Iris pigment epithelial cell (primary cell): ENCODE results near the gene SETBP1.

ENCODE experiments used
- DNase-seq: peaks from one replicate; pipeline ENCODE4 v3.0.0-alpha.2; 2011; ENCODE audit warnings: low read depth

SETBP1 gene

DNA sequence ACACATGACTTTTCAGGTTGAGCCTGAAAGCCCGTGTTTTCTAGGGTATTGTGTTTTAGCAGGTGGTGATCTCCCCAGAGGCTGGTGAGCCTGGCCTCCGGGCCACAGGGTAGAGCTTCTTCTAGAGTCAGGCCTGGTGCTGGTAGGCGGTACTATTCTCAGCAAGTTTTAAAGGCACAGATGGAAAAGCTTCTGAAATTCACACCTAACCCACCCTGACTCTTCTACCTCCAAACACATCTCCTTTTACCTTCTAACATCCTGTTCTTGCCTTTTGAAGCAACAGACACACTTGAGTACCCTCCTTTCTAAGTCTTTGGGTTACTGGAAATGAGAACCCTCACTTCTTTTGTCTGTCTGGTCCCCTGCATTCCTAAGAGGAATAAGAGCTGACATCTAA, 191.1 kb downstream of the SETBP1 start:
- DNase-seq = no peak

DNA sequence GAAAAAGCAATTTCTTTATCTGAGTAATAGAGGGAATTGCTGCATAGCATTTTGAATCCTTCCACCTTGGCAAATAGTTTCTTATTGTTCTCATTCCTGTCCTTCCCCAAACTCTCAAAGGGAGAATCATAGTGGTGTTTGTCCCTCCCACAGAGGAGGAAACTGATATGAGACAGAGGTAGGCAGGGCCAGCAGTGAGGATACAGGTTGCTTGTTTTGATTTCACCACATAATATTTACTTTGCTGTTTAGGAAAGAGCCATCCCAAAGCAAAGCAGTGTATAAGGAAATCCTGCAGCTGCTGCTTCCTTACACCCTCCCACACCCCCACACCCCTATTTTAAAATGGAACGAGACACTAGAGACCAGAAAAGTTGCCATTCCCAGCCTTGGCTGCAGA, 195.3 kb downstream of the SETBP1 start:
- no peak for DNase-seq

DNA sequence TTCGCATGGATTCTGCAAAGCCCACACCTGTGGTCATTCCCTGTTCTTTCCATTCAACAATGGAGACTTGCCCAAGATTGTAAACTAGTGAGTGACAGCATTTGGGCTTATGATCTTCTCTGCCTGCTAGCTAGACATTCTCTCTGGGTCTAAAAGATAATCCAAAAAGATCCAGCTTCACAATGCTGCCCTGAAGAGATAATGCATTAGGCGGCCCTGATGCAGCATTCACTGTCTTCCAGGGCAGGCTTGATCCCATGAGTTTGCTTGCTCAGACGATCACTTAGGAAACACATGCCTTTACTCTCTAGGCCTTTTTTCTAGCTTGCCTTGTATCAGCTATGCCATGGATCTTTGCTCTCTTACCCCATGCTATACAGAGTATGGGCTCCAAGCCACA, 196.1 kb downstream of the SETBP1 start:
- no peak for DNase-seq

DNA sequence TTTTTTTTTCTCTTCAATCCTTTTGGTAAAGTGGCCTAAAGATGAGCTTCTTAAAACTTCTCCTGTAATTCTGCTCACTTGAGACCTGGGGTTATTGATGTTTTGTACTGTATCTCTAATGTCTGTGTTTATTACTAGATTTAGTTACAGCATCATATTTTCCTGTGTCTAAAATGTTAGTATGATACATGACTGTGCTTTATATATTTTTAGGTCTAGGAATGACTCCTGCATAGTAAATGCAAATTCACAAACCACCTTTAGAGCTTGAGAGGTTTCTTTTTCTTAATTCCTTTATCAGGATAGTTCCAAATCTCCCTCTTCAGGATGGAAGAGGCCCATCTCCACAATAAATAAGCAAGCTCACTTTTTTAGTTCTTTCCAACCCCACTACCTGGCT, 197.6 kb downstream of the SETBP1 start:
- no peak for DNase-seq

DNA sequence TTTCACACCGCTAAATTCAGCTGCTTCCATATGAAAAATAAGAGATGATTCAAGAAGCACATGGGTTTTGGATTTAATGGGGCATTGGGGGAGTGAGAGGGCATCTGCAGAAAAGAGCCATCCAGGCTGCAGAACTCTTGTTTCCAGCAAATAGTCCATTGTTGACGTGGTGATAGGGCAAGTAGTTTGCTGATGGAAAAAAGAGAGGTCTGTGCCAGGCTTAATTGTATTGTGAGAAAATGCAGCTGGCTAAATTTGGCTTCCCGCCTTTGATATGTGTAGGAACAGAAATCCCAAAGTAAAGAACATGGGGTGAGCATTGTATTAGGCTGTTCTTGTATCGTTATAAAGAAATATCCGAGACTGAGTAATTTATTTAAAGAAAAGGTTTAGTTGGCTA, 199.5 kb downstream of the SETBP1 start:
- DNase-seq = no peak

DNA sequence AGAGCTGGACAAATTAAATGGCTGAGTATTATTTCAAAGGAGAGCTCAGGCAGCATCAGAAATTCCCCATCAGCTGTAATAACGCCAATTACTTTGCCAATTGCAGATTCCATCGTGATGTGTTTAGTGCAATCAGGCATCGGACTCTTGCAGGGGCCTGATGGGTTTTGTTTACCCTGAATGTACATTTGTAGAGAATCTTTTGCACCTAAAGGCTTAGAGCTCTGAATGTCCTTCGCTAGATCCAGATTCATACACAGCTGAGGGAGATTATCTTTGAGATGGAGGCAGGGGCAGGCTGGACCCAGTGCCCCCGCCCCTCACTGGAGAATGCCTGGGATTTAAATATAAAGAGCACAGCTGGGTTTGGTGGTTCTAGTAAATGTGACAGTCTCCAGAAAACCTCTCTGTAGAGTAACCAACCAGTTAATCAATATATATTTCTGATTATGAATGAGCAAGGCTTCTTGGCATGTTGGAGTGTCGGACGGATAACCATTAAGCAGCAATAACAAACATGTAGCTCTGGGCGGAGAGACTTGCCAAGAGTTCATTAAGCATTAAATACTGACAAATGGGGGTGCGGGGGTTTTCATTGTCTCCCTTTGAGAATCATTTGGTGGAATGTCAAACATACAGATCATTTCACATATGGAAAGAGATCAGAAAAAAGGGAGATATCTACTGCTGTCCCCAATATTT, 200.9 kb downstream of the SETBP1 start:
- no peak for DNase-seq

DNA sequence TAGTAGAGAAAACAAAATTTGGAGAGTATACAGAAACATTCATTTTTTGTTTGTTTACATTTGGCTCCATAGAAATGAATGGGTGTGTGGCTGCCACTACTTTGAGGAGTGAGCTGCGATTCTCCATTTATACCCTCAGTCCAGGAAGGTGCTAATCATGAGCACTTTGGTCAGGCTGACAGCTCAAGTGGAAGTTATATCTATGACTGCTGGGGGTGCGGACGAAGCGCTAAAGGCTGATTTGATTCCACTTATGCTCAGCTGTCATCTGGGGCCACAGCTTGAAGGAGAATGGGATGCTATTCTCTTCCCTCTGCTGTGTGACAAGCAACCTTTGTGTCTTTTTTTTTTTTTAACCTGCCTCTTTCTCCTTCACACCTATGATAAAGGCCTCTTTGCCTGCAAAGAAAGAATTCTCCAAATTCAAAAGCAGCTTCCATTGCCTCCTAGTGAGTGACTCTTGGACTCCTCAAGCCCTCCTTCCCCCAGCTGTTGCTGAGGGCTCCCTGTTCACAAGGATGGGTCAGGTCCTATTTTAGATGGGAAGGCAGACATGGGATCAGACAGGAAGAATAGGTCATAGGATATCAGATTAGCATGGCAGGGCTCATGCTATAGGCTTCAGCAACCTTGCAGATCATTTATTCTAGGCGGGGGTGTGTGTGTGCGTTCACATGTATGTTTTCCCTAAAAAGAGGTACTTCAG, 201.6 kb downstream of the SETBP1 start:
- no peak for DNase-seq

DNA sequence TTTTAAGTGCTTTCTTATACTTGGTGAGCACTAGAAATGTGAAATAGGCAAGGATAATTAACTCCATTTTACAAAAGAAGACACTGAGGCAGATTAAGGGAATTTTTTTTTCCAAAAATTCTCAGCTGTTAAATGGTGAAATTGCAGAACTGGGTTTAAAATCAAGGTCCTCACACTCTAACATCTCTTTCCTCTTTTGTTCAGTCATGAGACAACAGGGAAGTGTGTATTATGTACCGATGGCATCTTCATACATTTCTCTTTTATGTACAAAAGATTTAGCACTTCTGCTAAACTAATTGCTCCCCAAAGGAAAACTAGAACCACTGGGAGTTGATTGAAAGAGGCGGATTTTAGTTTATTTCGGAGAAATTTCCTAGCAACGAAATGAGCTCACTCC, 203.0 kb downstream of the SETBP1 start:
- DNase-seq = no peak

DNA sequence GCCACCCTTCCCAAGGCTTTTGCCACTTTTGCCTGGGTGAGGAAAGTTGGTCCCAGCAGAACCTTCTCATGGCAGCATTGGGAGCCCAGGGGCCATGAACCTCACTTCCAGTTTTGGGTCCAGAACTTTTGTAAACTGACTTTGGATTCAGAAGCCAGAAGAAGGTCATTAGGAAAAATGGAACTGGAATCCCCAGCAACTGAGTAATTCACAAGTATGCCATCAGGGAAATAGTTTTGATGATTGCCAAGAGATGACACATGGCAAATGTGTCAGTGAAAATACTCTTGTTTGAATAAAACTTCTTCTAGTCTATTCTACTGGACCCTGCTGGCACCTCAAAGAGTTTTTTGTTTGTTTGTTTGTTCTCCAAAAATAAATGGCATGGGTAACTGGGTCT, 203.7 kb downstream of the SETBP1 start:
- no peak for DNase-seq

DNA sequence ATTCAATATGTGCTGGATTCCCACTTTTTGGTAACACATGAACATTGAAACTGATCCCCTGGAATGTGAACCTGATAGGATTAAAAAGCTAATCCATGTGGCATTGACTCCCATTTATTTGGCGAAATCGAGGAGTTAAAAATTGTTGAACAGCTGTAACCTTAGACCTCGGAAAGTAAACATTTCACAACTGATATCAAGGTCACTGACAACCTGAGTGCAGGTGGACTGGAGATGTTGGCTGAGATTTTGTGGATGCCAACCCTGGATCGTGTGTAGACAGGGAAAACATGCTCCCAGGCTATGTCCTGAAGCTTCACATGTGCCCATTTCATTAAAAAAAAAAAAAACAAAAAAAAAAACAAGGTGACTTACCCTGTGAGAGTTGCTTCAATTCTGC, 204.8 kb downstream of the SETBP1 start:
- DNase-seq = no peak

DNA sequence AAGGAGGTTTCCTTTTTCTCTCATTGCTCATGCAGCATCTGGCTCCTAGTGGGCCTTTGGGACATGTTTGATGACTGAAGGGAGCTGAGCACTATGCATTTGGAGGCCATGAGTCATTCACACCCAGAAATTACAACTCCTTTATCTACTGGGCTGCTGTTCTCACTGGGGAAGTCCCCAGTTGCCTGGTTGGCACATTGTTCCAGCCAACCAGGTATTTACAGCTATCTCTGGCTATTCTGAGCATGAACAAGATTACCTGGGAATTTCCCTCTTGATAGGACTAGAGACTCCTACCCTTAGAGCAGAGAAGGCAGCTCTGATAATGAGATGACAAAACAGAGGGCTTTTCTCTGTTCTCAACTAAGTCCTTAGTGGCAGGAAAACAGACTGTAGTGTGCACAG, 206.5 kb downstream of the SETBP1 start:
- DNase-seq = peak; percentile 34

DNA sequence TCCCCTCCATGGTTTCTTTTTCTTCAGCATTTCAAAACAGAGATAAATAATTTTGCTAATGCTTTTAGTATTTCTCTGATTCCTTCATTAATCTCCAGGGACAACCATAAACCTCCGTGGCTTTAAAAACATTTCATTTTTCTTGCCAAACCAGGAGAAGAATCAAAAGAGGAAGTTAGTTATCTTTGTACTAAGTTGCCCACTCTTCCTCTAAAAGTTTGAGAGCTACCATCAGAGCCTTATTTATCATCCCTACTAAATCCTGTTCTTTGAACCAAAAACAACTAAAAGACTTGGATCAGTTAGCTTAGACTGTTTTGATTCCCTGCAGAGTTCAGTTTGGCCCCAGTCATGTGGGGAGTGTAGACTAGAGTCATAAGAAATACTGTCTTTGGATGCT, 208.4 kb downstream of the SETBP1 start:
- no peak for DNase-seq

DNA sequence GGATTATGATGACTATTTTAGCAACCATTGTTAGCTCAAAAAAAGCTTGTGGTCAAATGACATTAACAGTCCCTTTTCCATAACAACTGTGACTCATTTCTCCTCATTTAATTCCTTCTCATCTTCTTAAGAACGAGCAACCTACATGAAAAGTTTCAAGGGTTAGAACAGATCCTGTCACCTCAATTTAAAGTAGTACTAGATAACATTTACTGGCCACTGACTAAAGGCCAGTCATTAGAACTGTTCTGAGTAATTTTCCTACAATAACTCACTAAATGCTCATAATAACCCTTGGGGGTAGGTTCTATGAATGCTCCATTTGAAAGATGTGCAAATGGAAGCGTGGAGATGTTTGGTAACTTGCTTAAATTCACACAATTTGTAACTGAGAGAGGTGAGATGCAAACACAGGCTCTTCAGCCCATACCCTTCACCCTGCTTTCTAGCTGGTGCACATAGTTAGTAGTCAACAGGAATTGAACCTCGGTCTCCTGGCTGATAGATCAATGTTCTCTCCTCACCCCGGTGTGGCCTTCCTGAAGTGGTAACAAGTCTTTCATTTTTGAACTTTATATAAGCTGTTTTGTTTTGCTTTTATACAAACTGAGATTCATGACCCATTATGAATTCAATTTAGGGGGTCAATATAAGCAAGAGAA, 212.5 kb downstream of the SETBP1 start:
- no peak for DNase-seq

DNA sequence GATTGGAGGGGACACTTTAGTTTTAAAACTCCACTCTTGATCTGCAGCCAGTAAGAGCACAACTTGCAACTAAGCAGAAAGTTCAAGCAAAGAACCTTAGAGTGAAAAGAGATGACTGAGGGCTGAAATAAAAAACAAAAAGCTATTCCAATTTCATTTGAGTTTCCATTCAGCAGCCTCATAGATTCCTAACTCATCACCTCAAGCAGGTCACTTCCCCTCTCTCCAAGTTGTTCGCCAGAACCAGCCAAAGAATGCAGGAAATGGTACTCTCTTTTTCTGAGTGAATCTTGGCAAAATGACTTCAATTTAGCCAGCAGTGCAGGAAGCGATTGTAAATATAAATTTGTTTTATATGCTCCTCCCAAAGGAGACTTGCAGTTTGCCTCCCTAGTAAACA, 213.3 kb downstream of the SETBP1 start:
- DNase-seq = no peak

DNA sequence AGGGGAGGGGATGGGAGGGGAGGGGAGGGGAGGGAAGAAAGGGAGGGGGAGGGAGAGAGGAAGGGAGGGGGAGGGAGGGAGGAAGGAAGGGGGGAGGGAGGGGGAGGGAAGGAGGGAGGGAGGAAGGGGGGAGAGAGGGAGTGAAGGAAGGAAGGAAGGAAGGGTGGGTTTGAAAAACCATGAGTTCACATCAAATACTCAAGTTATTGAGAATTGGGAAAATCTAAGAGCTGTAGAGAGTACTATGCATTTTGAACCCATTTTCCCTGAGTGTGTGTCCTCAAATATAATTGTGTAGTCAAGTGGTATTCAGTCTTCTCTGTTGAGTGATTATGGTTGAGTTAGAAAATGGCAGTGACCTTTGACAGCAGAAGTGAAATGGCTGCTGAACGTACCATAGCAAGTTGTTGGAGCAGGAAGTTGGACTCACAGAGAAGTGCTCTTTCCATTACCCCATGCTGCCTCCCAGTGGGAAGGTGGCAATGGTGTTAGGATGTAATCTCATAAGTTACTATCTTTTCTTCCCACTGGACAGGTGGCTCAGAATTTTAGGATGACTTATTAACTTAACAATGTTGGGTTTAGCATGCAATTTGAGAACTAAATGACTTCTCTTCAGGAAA, 214.6 kb downstream of the SETBP1 start:
- DNase-seq = peak; percentile 47

DNA sequence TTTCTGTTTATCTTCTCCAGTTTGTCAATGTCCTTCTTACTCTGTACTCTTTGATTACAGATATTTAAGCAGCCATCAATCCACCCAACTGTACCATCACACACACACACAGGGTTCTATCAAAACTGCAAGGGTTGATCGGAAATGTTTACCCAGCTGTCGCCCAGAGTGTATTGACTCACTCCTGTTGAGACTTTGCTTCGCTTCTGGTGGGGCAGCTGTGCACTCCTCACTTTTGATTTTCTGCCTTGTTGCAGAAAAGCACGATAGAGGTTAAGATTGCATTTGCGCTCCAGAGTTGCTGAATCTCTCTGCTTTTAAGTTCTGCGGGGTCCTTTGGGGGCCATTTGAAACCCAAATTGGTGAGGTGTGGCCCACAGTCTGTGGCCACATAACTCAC, 216.2 kb downstream of the SETBP1 start:
- DNase-seq = no peak

DNA sequence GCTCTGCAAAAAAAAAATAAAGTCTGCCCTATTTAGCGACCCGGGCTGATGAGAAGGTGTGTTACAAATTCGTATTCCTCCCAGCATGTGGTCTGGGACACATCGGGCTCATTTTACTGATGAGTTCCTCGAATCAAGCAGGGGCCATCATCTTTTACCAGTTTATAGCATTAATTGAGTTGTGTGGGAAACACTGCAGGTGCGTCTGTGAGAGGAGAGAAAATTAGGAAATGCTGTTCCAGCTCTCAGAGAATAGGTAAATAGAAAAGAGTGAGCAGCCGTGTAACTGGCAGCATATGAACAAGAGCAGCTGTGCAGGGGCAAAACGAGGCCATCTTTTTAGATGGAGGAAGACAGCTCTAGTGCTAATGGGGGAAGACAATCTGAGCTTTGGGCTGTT, 216.7 kb downstream of the SETBP1 start:
- DNase-seq = no peak

DNA sequence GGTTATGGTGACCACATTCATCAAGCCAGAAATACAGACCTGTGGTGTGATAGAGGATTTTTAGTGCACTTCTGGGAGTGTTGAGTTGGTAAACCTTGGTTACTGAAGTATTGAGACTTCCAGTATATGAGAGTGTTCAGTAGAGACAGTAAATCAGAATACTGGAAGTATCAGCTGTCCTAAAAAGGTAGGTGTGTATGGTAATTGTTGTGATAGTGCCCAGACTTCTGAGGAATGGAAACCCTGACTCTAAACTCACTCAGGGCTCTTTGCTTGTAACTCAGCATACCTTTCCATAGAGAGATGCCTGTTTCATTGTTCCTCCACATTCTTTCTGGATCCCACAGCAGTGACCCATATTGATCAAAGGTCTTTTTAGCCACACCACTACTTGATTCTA, 217.1 kb downstream of the SETBP1 start:
- no peak for DNase-seq

DNA sequence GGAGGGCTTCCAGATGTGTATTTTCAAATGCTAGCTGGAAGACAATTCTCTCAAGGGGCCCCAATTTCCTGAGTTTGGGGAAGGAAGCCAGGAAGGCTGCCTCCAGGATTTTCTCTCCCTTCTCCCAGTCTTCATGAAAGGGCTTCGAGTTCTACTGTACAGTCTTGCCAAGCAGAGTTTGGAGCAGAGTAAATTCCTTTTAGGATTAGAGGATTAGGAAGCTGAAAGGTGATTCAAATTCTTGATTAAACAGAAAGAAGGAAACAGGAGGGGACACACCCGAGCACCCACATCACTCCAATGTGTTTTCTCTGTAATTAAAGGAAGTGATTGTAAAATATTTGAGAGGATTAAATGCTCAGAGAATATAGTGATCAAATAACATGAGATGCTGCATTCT, 217.8 kb downstream of the SETBP1 start:
- DNase-seq = no peak

DNA sequence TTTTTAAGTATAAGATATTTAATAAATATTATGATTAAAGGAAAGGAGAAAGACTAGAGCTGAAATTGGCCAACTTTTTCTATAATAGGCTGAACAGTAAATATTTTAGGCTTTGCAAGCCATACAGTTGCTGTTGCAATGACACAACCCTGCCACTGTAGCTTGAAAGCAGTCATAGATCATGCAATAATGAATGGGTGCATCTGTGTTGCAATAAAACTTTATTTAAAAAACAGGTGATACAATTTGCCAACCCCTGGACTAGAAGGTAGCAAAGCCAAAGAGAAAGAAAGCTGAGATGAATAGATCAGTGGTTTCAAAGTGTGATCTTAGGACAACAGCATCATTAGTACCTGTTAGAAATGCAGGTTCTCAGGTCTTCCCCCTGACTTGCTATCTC, 219.1 kb downstream of the SETBP1 start:
- no peak for DNase-seq

DNA sequence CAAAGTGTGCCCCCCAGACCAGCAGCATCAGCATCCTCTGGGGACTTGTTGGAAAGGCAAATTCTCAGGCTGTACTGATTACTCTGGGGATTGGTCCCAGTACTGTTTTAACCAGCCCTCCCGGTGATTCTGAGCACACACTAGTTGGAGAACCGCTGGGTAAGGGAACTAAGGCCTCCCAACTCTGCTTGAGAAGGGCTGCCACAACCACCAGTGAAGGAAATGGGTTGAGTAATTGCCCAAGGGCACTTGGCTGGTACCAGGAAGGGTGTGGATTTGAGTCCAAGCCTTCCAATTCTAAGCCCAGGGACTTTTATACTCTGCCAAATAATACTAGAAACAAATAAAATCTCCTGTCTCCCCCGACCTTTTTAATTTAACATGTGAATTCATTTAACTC, 219.9 kb downstream of the SETBP1 start:
- no peak for DNase-seq

DNA sequence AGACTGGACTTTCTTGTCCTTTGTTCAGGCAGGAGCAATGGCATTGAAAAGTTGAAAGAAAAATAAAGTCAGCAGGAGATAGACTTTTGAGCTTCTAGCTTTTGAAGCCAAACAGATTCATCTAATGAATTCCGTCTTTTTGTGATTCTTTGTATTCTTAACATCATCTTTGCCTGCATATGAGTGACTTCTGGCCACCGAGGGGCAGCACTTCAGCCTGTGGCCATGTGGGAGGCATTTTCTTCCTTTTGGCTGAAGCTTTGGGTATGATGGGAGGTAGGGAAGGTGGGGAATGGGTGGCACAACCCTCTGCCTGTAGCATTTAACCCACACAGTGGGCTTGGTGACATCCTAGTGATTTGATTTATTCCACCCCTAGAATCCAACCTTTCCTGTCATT, 220.6 kb downstream of the SETBP1 start:
- peak; percentile 7 for DNase-seq

DNA sequence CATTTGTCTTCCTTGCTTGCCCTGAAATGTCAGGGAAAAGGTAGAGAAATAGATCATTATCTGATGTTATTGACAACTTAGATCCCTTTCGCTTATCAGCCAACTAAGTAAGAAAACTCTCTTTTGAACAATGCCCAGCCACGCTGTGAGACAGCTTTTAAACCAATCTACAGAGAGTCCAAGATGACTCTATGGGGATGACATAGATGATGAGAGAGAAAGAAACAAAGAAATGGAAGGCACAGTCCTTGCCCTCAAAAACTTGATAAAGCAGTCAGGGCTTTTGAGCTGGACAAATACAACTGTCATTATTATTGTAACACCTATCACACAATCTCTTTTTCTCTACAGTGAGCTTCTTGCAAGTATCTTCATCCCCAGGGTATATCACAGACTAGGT, 222.6 kb downstream of the SETBP1 start:
- DNase-seq = no peak
